Coronary artery (tissue), 2 donors: ENCODE data around the gene TMEM214.

Experiments used
- DNase-seq: peaks from one replicate; pipeline ENCODE4 v3.0.0-alpha.2; 2017; ENCODE audit warnings: low spot score
- H3K27ac ChIP-seq, 2 donors: fragments of 200-600 bp; sonication (generic); one replicate each; pipeline ENCODE4 v1.5.1; 2016 to 2019
- H3K4me3 ChIP-seq: fragments of 200-600 bp; sonication (generic); 2 replicates; pipeline ENCODE4 v1.5.1; 2016; ENCODE audit warnings: mild to moderate bottlenecking, moderate library complexity
- TF ChIP-seq, protein P1 (sequence below): fragments of 200-600 bp; sonication (generic); IDR thresholded peaks from one replicate; pipeline ENCODE4 v1.5.1; 2019; ENCODE audit warnings: antibody characterized with exemption

Gene TMEM214

DNA sequence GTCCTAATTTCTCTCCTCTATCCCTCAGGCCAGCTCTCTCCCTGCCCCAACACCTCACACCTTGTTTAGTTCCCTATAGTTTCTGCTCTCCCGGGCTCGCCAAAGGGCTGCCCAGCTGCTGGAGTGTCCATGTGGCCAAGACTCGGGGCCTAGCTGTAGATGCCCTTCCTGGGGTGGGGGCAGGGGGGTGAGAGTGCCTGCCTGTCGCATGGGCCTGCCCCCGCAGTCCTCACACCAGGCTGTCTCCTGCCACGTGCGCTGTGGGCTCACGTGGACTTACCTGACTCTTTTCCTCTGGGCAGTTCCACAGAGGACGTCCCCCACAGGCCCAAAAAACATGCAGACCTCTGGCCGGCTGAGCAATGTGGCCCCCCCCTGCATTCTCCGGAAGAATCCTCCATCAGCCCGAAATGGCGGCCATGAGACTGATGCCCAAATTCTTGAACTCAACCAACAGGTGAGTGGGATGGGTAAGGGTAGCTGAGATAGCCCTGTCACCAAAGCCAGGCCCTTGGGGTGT, 7.4 kb upstream of the TMEM214 start:
- TF ChIP-seq, protein P1, sequence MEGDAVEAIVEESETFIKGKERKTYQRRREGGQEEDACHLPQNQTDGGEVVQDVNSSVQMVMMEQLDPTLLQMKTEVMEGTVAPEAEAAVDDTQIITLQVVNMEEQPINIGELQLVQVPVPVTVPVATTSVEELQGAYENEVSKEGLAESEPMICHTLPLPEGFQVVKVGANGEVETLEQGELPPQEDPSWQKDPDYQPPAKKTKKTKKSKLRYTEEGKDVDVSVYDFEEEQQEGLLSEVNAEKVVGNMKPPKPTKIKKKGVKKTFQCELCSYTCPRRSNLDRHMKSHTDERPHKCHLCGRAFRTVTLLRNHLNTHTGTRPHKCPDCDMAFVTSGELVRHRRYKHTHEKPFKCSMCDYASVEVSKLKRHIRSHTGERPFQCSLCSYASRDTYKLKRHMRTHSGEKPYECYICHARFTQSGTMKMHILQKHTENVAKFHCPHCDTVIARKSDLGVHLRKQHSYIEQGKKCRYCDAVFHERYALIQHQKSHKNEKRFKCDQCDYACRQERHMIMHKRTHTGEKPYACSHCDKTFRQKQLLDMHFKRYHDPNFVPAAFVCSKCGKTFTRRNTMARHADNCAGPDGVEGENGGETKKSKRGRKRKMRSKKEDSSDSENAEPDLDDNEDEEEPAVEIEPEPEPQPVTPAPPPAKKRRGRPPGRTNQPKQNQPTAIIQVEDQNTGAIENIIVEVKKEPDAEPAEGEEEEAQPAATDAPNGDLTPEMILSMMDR, result no peak
- H3K27ac ChIP-seq, result no peak overlapping the region
- DNase-seq, result no peak

DNA sequence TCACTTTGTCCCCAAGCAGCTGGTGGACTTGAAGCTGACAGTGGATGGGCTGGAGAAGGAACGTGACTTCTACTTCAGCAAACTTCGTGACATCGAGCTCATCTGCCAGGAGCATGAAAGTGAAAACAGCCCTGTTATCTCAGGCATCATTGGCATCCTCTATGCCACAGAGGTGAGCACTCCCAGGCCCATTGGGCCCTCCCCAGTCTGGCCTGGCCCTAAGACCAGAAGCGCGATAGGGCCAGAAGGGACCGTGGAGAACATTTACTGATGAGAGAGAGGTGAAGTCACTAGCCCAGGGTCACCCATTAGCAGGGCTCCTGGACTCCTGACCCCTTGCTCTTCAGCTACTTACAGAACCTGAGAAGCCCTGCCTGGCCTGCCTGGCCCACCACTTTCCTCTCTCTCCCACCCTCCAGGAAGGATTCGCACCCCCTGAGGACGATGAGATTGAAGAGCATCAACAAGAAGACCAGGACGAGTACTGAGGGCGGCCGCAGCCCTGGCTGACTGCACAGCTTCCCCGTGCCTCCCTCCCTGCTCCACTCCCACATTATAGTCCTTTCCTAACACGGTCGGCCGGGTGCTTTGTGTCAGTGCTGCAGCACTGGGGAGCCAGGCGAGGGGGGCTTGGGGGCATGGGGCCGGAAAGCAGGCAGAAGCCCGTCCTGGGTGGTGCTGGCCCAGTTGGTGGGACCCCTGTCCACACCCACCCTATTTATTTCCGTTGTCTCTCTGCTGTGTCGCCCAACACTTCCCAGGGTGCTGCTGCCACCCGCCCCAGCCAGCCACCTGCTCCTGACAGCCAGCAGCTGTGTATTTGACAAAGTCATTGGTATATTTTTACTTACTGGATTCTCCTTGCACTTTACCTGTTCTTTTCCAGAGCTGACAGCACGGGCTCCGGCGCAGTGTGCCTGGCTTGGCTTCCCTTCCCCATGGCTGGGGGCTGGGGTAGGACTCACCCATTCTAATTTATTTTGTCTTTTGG, 6.6 kb upstream of the TMEM214 start:
- Histone ChIP-seq H3K27ac (no peak overlapping the region), H3K4me3 (no peak overlapping the region)
- TF ChIP-seq, protein P1, result no peak
- no peak for DNase-seq

More for the DNA sequence above, 7.4 kb upstream of the TMEM214 start:
- no peak overlapping the region for H3K4me3 ChIP-seq

GRCh38 chr2:27027211-27027651, 5.5 kb upstream of the TMEM214 start:
- no peak overlapping the region for H3K4me3 ChIP-seq
- no peak for DNase-seq
- TF ChIP-seq, protein P1, result no peak
- no peak overlapping the region for H3K27ac ChIP-seq

GRCh38 chr2:27029051-27029450, 3.7 kb upstream of the TMEM214 start:
- TF ChIP-seq, protein P1, result no peak
- Histone ChIP-seq H3K27ac (no peak overlapping the region), H3K4me3 (no peak overlapping the region)
- DNase-seq, result no peak

- no peak for DNase-seq
- Histone ChIP-seq H3K4me3 (peak overlapping the region; percentile 94), H3K27ac (peak overlapping the region; percentile 84 to 90)
- TF ChIP-seq, protein P1, result no peak
These were observed 588 bp downstream of the TMEM214 start for GRCh38 chr2:27033253-27033852.

GRCh38 chr2:27038012-27038411, 5.2 kb downstream of the TMEM214 start:
- Histone ChIP-seq H3K27ac (no peak overlapping the region), H3K4me3 (no peak overlapping the region)
- TF ChIP-seq, protein P1, result no peak
- DNase-seq, result no peak
